PC-9 (cell line): ENCODE results near the gene SDK1. TPM values are rescaled to one million over a fixed set of nuclear protein-coding genes. Genes with fewer than 3 reads are reported as not detected.

Source experiments
- BruUV-seq: library from RNA; stranded (reverse); fragments of 400-500 nt; replicated peaks from 2 replicates; lab custom pipeline; 2021; lab: Mats Ljungman, UMichigan
- CTCF ChIA-PET: fragments of 300-600 bp; sonication (Branson Sonifier 250); formaldehyde crosslinking; loops from one replicate; lab custom pipeline; 2022; ENCODE audit warnings: antibody characterized with exemption; lab: Charles Lee
- POLR2A ChIA-PET: fragments of 300-600 bp; sonication (Branson Sonifier 250); formaldehyde crosslinking; loops from one replicate; lab custom pipeline; 2022; ENCODE audit warnings: antibody characterized with exemption; ENCODE audit not compliant: unreplicated experiment; lab: Charles Lee
- DNase-seq, 2 experiments: peaks; one replicate each; pipeline versions ENCODE4 v3.0.0 to v3.0.0-alpha.2; 2015 to 2022; ENCODE audit warnings: mixed read lengths in 1 of 2
- H2AFZ ChIP-seq: fragments of 200-600 bp; sonication (generic); 2 replicates; pipeline ENCODE4 v1.8.1; 2017; ENCODE audit warnings: antibody characterized with exemption
- H3F3A ChIP-seq: fragments of 200-600 bp; sonication (generic); 2 replicates; pipeline ENCODE4 v1.8.1; 2017; ENCODE audit warnings: antibody characterized with exemption, mild to moderate bottlenecking, low read depth; ENCODE audit not compliant: insufficient read depth
- H3K27ac ChIP-seq: fragments of 200-600 bp; sonication (generic); 2 replicates; pipeline ENCODE4 v1.6.1; 2016; ENCODE audit warnings: mixed run types
- H3K27me3 ChIP-seq: fragments of 200-600 bp; sonication (generic); 2 replicates; pipeline ENCODE4 v1.6.1; 2016; ENCODE audit warnings: low read depth, mixed run types; ENCODE audit not compliant: insufficient read depth
- H3K36me3 ChIP-seq: fragments of 200-600 bp; sonication (generic); 2 replicates; pipeline ENCODE4 v1.6.1; 2016; ENCODE audit warnings: low read depth, mixed run types
- H3K4me1 ChIP-seq: fragments of 200-600 bp; sonication (generic); replicated peaks from 2 replicates; pipeline ENCODE4 v1.6.1; 2016; ENCODE audit warnings: mixed run types; ENCODE audit not compliant: insufficient read depth
- H3K4me2 ChIP-seq: fragments of 200-600 bp; sonication (generic); 2 replicates; pipeline ENCODE4 v1.6.1; 2017; ENCODE audit warnings: mixed run types
- H3K4me3 ChIP-seq: fragments of 200-600 bp; sonication (generic); 2 replicates; pipeline ENCODE4 v1.6.1; 2016; ENCODE audit warnings: mixed run types
- H3K79me2 ChIP-seq: fragments of 200-600 bp; sonication (generic); 2 replicates; pipeline ENCODE4 v1.6.1; 2017; ENCODE audit warnings: low read depth, mixed run types
- H3K9me2 ChIP-seq: fragments of 200-600 bp; sonication (generic); 2 replicates; pipeline ENCODE4 v1.8.1; 2017; ENCODE audit warnings: mild to moderate bottlenecking; ENCODE audit not compliant: insufficient read depth
- H3K9me3 ChIP-seq: fragments of 200-600 bp; sonication (generic); 2 replicates; pipeline ENCODE4 v1.8.1; 2016; ENCODE audit warnings: low read depth; ENCODE audit not compliant: insufficient read depth
- H4K20me1 ChIP-seq: fragments of 200-600 bp; sonication (generic); 2 replicates; pipeline ENCODE4 v1.8.1; 2017; ENCODE audit not compliant: insufficient read depth
- CTCF ChIP-seq: fragments of 200-600 bp; sonication (generic); conservative IDR thresholded peaks from 2 replicates; pipeline ENCODE4 v1.6.1; 2017; ENCODE audit warnings: mixed run types, antibody characterized with exemption, mild to moderate bottlenecking, moderate library complexity
- EZH2 ChIP-seq: fragments of 200-600 bp; sonication (generic); IDR thresholded peaks from 2 replicates; pipeline ENCODE4 v1.8.0; 2017; ENCODE audit warnings: antibody characterized with exemption, low read depth
- intact Hi-C: fragments of 100-400 bp; cut with micrococcal nuclease; formaldehyde crosslinking; loops from one replicate; pipeline ENCODE4 v1.10.0; 2022; ENCODE audit not compliant: unreplicated experiment
- total RNA-seq: library from RNA; stranded (reverse); gene quantifications from 2 replicates; pipeline ENCODE4 v1.2.3, GENCODE V29; 2021

Gene SDK1
- total RNA-seq, 1 experiment from 2014 or later = not detected

GRCh38 chr7:4279216-4279615 lies 978.2 kb downstream of the SDK1 start:
- H3K27ac ChIP-seq = no peak overlapping the region
- H3K9me3 ChIP-seq = 0 out of 2 replicates have a peak, but pooled peaks cover 3% of the 10 kb centered on the region
- peaks cover 77% of the 10 kb centered on the region for H3K27me3 ChIP-seq
- H2AFZ ChIP-seq = no peak overlapping the region
- no peaks in the 10 kb centered on the region for H3K79me2 ChIP-seq
- no peak for DNase-seq
- no peaks in the 10 kb centered on the region for H3K9me2 ChIP-seq
- intact Hi-C loops = no loop called here
- no TSS peak for BruUV-seq
- CTCF ChIA-PET = no interaction called here
- no peaks in the 10 kb centered on the region for H3F3A ChIP-seq
- no peaks in the 10 kb centered on the region for H3K36me3 ChIP-seq
- H3K4me1 ChIP-seq = no peaks in the 10 kb centered on the region
- no peak overlapping the region for H3K4me3 ChIP-seq
- no peaks in the 10 kb centered on the region for H4K20me1 ChIP-seq
- POLR2A ChIA-PET = no interaction called here
- H3K4me2 ChIP-seq = no peak overlapping the region
- TF ChIP-seq CTCF = no peak
- TF ChIP-seq EZH2 = no peak

- CTCF ChIA-PET = no interaction called here
- no peak for TF ChIP-seq CTCF
- no peak for TF ChIP-seq EZH2
- no peak overlapping the region for H3K27ac ChIP-seq
Measured at GRCh38 chr7:4281231-4281993, 980.4 kb downstream of the SDK1 start.

GRCh38 chr7:4282434-4283223 lies 981.6 kb downstream of the SDK1 start:
- POLR2A ChIA-PET = no interaction called here
- Histone ChIP-seq H3K9me3 (no peaks in the 10 kb centered on the region), H3K36me3 (no peaks in the 10 kb centered on the region), H3K27ac (no peak overlapping the region), H4K20me1 (no peaks in the 10 kb centered on the region), H3F3A (no peaks in the 10 kb centered on the region), H3K4me3 (no peak overlapping the region), H3K9me2 (no peaks in the 10 kb centered on the region), H3K79me2 (no peaks in the 10 kb centered on the region), H3K27me3 (peaks cover 75% of the 10 kb centered on the region), H3K4me2 (no peak overlapping the region), H3K4me1 (no peaks in the 10 kb centered on the region), H2AFZ (no peak overlapping the region)
- CTCF ChIA-PET = no interaction called here
- TF ChIP-seq CTCF (no peak), EZH2 (no peak)
- BruUV-seq = no TSS peak
- intact Hi-C loops = no loop called here
- DNase-seq = peak in 1 of 2 experiments; percentile 64

More at GRCh38 chr7:4281231-4281993, 980.4 kb downstream of the SDK1 start:
- Histone ChIP-seq H3F3A (no peaks in the 10 kb centered on the region), H3K9me2 (no peaks in the 10 kb centered on the region), H2AFZ (no peak overlapping the region), H3K27me3 (peaks cover 78% of the 10 kb centered on the region), H3K36me3 (no peaks in the 10 kb centered on the region), H3K4me3 (no peak overlapping the region), H3K4me2 (no peak overlapping the region), H3K4me1 (no peaks in the 10 kb centered on the region), H3K9me3 (no peaks in the 10 kb centered on the region), H3K79me2 (no peaks in the 10 kb centered on the region), H4K20me1 (no peaks in the 10 kb centered on the region)
- no peak for DNase-seq
- BruUV-seq = no TSS peak
- POLR2A ChIA-PET = no interaction called here
- intact Hi-C loops = no loop called here
